MG63 (cell line): ENCODE measurements around the gene ACOT4. TPM values are rescaled to one million over a fixed set of nuclear protein-coding genes. Genes with fewer than 3 reads are reported as not detected.

Source experiments
- total RNA-seq: library from RNA; depleted of rRNA; stranded (reverse); fragments of >200 nt; shearing (Covaris generic); gene quantifications from 2 replicates; pipeline ENCODE4 v1.2.3, GENCODE V29; 2014; ENCODE audit warnings: low replicate concordance; rRNA removed

The ACOT4 gene
- total RNA-seq, 1 experiment from 2014 or later: 0.76 TPM

Other genes starting within 250 kb of the ACOT4 start
- gene NUMB, start 133.3 kb upstream of the ACOT4 start, total RNA-seq: 12.2 and 21.5 TPM in 2 replicates
- 14.2 and 23.6 TPM in 2 replicates for gene RIOX1, start 100.9 kb upstream of the ACOT4 start, total RNA-seq
- gene ACOT1, start 54.7 kb upstream of the ACOT4 start, total RNA-seq: 0.16 TPM in 1 of 2 replicates, not detected in the other
- not detected in 2 replicates for gene HEATR4, start 32.9 kb upstream of the ACOT4 start, total RNA-seq
- 27.8 and 33.4 TPM in 2 replicates for gene ACOT2, start 22.7 kb upstream of the ACOT4 start, total RNA-seq
- gene ACOT6, start 20.6 kb downstream of the ACOT4 start, total RNA-seq: not detected in 2 replicates
- gene DNAL1, start 53.1 kb downstream of the ACOT4 start, total RNA-seq: 7.0 and 92.2 TPM in 2 replicates
- 22.1 and 38.5 TPM in 2 replicates for gene PNMA1, start 122.5 kb downstream of the ACOT4 start, total RNA-seq